ENCODE data around the gene SCAPER. TPM values are rescaled to one million over a fixed set of nuclear protein-coding genes. Genes with fewer than 3 reads are reported as not detected.

The SCAPER gene
- total and polyA plus RNA-seq, 11 donors, result 6.7 to 53.9 (median 38.3) TPM

- ATAC-seq, result no peak
- no peak overlapping the region for H3K27ac ChIP-seq
- intact Hi-C loops (cut with DNase I), result no loop called here
Measured at GRCh38 chr15:76391847-76392246, 513.3 kb downstream of the SCAPER start.

GRCh38 chr15:76391309-76391708, 513.8 kb downstream of the SCAPER start:
- DNase-seq (no peak), ATAC-seq (no peak)
- Histone ChIP-seq H3K36me3 (peaks cover 0 to 3% (median 0%) of the 10 kb centered on the region in 9 donors), H3K9me3 (no peaks in the 10 kb centered on the region), H3K4me1 (no peaks in the 10 kb centered on the region), H3K27me3 (no peaks in the 10 kb centered on the region), H3K27ac (no peak overlapping the region), H3K4me3 (no peak overlapping the region)
- intact Hi-C loops (cut with DNase I), result no loop called here
- TF ChIP-seq POLR2A (IDR thresholded peaks at IDR 0.05), result no peak
- TF ChIP-seq CTCF (IDR thresholded peaks at IDR 0.05), result no peak
- WGBS, 4 donors, result 97% methylated on average over 3 of the region's 3 CpGs

More at GRCh38 chr15:76391847-76392246, 513.3 kb downstream of the SCAPER start:
- Histone ChIP-seq H3K27me3 (no peaks in the 10 kb centered on the region), H3K9me3 (no peaks in the 10 kb centered on the region), H3K4me3 (no peak overlapping the region), H3K36me3 (peaks cover 0 to 3% (median 0%) of the 10 kb centered on the region in 9 donors), H3K4me1 (no peaks in the 10 kb centered on the region)
- DNase-seq, result no peak
- TF ChIP-seq POLR2A (IDR thresholded peaks at IDR 0.05) (no peak), CTCF (IDR thresholded peaks at IDR 0.05) (no peak)

GRCh38 chr15:76390571-76390970, 514.6 kb downstream of the SCAPER start:
- no peaks in the 10 kb centered on the region for H3K27me3 ChIP-seq
- peaks cover 0 to 3% (median 0%) of the 10 kb centered on the region in 9 donors for H3K36me3 ChIP-seq
- TF ChIP-seq CTCF (IDR thresholded peaks at IDR 0.05), result no peak
- TF ChIP-seq POLR2A (IDR thresholded peaks at IDR 0.05), result no peak
- H3K27ac ChIP-seq, result no peak overlapping the region
- no peaks in the 10 kb centered on the region for H3K4me1 ChIP-seq
- H3K9me3 ChIP-seq, result no peaks in the 10 kb centered on the region
- no peak overlapping the region for H3K4me3 ChIP-seq
- intact Hi-C loops (cut with DNase I), result no loop called here
- ATAC-seq (no peak), DNase-seq (no peak)

DNA sequence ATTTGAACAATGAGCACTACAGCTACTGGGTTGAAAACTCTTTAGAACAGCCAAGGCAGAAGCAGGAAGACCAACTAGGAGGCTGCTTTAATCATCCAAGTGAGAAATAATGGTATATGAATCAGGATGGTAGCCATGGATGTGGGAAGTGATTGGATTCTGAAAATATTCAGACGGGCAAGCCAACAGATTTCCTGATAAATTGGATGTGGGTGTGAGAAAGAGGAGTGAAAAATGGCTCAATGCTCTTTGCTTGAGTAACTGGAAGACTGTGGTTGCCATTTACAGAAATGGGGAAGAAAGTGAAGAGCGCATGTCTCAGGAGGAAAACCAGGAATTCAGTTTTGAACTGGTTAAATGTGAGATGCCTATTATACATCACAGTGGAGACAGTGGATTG, 518.2 kb downstream of the SCAPER start:
- Histone ChIP-seq H3K27ac (no peak overlapping the region), H3K4me1 (no peaks in the 10 kb centered on the region), H3K4me3 (no peak overlapping the region), H3K36me3 (peaks cover 0 to 3% (median 0%) of the 10 kb centered on the region in 9 donors), H3K27me3 (no peaks in the 10 kb centered on the region), H3K9me3 (no peaks in the 10 kb centered on the region)
- intact Hi-C loops (cut with DNase I), result no loop called here
- no peak for ATAC-seq
- 96 to 100% (median 97%) methylated on average over 2 of the region's 2 CpGs for WGBS, 4 donors
- no peak for DNase-seq
- TF ChIP-seq POLR2A (IDR thresholded peaks at IDR 0.05), result no peak
- no peak for TF ChIP-seq CTCF (IDR thresholded peaks at IDR 0.05)
